GM12891 (cell line): ENCODE data around the gene PLEK.
A peak's percentile ranks its signal among the peaks of the same experiment; 100 is the strongest.
"Not testable (repeated sequence)": the region's sequence is repeated elsewhere in the genome, so short reads cannot be mapped to it uniquely, and the experiment has no call there.

Experiments
- DNase-seq: peaks from one replicate; pipeline ENCODE4 v3.0.0; 2011; ENCODE audit warnings: low spot score; ENCODE audit not compliant: insufficient read length
- FAIRE-seq: peaks from 2 replicates; lab custom pipeline; 2011; peaks lifted over from hg19 to GRCh38; lab: Jason Lieb, UNC
- PAX5 ChIP-seq: IDR thresholded peaks from 2 replicates; pipeline ENCODE4 v1.6.1; 2011; ENCODE audit warnings: low read length, moderate library complexity, mild to moderate bottlenecking; ENCODE audit not compliant: insufficient read depth, severe bottlenecking
- POLR2A ChIP-seq: IDR thresholded peaks from 2 replicates; pipeline ENCODE4 v1.6.1; 2011; ENCODE audit warnings: low read depth, low read length, control low read depth
- POLR2AphosphoS5 ChIP-seq: IDR thresholded peaks from 2 replicates; pipeline ENCODE4 v1.6.1; 2011; ENCODE audit warnings: low read depth, low read length, control low read depth
- POU2F2 ChIP-seq: IDR thresholded peaks from 2 replicates; pipeline ENCODE4 v1.6.1; 2011; ENCODE audit warnings: low read depth, mild to moderate bottlenecking, control low read depth, low read length, moderate library complexity
- SPI1 ChIP-seq: IDR thresholded peaks from 2 replicates; pipeline ENCODE4 v1.6.1; 2011; ENCODE audit warnings: low read depth, low read length, control low read depth
- TAF1 ChIP-seq: IDR thresholded peaks from 2 replicates; pipeline ENCODE4 v1.6.1; 2011; ENCODE audit warnings: low read depth, low read length, control low read depth

PLEK gene

DNA sequence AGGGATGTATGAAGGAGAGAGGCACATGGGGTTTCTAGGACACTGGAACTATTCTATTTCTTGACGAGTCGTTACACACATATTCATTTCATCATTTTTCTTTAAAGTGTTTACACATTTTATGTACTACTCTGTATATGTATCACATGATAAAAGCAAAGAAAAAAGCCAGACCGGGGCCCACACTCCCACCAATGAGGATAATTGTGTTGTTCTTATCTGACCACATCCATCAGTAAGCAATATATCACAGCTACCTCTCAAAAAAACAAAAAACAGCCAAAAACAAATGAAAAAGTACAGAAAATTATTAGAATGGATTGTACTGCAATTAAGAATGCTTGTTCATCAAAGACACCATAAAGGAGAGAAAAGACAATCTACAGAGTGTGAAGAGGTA is 31.2 kb upstream of the PLEK start:
- no peak for TF ChIP-seq PAX5
- no peak for TF ChIP-seq SPI1
- no peak for TF ChIP-seq TAF1
- no peak for TF ChIP-seq POU2F2
- no peak for TF ChIP-seq POLR2A
- no peak for TF ChIP-seq POLR2AphosphoS5
- FAIRE-seq (no peak), DNase-seq (no peak)

DNA sequence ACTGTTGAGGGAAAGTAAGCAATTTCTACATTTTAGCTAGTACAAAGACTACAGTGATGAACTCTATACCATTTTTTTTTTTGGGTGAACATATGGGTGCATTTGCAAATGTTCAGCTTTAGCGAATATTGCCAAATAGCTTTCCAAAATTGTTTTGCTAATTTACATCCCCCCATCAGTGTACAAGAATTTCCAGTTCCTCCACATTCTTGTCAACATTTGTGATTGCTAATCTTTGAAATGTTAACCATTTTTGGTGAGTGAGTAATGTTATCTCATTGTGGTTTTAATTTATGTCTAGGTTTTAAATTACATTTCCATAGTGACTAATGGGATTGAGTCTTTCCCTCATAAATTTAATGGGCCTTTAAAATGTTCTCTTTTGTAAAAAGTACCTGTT is 28.9 kb upstream of the PLEK start:
- DNase-seq: no peak
- TF ChIP-seq POU2F2: no peak
- TF ChIP-seq TAF1: no peak
- no peak for TF ChIP-seq SPI1
- no peak for TF ChIP-seq POLR2A
- TF ChIP-seq POLR2AphosphoS5: no peak
- no peak for TF ChIP-seq PAX5
- FAIRE-seq: no peak

DNA sequence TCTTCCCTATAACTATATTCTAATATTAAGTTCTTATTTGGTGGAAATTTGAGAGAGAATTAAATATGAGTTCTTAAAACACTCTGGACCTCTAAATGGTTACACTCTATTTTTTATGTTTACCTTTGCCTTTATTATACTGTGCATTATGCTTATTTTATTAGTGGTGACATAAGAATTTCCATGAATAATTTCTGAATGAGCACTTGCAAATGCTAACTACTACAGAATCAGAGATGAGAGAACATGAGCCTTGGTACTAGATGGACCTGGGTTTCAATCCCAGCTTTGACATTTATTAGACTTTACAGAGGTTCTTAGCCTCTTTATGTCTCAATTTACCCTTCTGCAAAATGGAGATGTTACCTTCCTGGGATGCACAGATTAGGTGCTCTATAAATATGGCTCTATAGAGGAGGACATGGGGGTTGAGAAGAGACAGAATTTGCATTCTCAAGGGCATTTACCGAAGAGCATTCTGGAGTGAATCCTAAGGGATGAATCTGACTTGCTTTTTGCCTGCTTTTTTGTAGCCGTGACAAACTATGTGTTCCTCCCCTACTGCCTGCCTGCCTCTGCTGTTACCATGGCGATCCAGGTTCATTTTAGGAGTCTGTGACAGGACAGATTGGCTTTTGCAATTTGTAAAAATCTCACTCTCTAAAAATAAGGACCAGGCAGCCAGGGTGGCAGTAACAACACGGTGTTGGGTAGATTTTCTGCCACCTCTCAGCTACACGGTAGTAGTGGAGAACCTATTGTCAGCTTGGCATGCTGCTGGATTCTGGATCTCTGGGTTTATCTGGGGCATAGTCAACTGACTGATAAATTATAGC is 24.6 kb upstream of the PLEK start:
- FAIRE-seq (peak; percentile 41), DNase-seq (no peak)
- TF ChIP-seq POU2F2: no peak
- no peak for TF ChIP-seq SPI1
- no peak for TF ChIP-seq TAF1
- no peak for TF ChIP-seq POLR2AphosphoS5
- TF ChIP-seq PAX5: no peak
- no peak for TF ChIP-seq POLR2A

DNA sequence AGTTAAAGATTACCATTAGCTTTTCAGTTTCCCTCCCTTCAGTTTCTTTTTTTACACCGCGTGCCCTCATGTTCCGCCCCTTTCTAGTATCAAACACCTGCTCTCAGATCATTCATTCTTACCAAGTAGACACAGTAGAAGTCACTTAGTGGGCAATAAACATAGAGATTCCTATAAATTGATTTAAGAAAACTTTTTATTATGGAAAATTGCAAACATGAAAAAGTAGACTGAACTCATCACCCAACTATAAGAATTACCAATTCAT is 24.1 kb upstream of the PLEK start:
- TF ChIP-seq POLR2AphosphoS5 (no peak), TAF1 (no peak), POU2F2 (no peak), POLR2A (no peak), SPI1 (no peak), PAX5 (no peak)
- no peak for DNase-seq
- FAIRE-seq: no peak

DNA sequence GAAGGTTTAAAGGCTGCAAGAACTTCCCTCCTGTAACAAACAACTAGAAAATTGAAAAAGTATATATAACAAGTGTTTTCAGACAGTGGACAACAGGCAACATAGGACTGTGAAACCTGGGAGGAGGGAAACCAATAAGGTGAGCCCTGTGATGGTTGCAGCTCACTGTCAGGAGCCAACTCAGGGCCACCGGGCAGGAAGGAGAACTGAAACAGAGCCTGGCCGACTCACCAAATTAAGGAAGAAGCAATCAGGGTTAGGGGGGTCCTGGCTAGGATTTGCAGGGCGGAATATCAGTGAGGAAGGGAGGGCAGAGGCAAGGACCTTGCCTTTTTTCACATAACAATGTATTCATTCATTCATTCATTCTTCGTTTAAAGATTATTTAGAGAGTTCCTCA is 23.5 kb upstream of the PLEK start:
- no peak for DNase-seq
- TF ChIP-seq POLR2A (no peak), POU2F2 (no peak), SPI1 (peak; percentile 57), POLR2AphosphoS5 (no peak), PAX5 (no peak)
- no peak for FAIRE-seq

DNA sequence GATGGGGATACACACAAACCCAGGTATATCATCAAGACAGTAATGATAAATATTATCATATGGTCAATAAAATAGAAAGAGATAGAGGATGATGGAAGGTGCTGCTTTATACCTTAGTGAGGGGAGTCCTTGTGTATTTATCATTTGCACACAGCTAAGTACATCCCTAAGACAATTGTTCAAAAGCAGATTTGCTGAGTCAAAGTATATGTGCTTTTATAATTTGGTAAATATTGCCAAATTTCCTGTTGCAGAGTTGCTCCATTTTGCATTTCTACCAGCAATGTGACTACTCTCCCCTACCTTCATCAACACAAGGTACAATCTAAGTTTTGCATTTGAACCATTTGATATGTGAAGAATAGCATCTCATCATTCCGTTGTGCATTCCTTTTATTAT is 22.6 kb upstream of the PLEK start:
- TF ChIP-seq TAF1 (no peak), POLR2AphosphoS5 (no peak), POLR2A (no peak), SPI1 (no peak), PAX5 (no peak), POU2F2 (no peak)

DNA sequence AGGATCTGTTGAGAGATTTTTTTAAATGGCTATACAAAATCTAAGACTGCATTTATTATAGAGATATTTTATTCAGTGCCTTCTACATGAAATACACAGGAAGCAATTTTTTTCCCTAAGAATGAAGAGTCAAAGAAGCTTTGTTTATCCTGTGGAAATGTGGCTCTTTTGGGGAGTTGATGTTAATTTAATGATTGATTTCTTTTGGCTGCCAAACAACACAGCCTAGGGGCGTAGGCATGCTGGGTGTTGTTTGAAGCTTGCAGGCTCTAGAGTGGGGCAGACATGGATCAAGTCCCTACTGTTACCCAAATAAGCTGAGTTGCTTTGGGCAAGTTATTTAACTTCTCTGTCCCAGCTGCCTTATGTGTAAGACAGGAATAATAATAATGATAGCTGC is 21.1 kb upstream of the PLEK start:
- DNase-seq (no peak), FAIRE-seq (no peak)
- no peak for TF ChIP-seq TAF1
- TF ChIP-seq POLR2A: no peak
- TF ChIP-seq POU2F2: no peak
- no peak for TF ChIP-seq SPI1
- no peak for TF ChIP-seq POLR2AphosphoS5
- no peak for TF ChIP-seq PAX5

More for the DNA sequence above, 22.6 kb upstream of the PLEK start:
- FAIRE-seq: no peak
- DNase-seq: no peak

DNA sequence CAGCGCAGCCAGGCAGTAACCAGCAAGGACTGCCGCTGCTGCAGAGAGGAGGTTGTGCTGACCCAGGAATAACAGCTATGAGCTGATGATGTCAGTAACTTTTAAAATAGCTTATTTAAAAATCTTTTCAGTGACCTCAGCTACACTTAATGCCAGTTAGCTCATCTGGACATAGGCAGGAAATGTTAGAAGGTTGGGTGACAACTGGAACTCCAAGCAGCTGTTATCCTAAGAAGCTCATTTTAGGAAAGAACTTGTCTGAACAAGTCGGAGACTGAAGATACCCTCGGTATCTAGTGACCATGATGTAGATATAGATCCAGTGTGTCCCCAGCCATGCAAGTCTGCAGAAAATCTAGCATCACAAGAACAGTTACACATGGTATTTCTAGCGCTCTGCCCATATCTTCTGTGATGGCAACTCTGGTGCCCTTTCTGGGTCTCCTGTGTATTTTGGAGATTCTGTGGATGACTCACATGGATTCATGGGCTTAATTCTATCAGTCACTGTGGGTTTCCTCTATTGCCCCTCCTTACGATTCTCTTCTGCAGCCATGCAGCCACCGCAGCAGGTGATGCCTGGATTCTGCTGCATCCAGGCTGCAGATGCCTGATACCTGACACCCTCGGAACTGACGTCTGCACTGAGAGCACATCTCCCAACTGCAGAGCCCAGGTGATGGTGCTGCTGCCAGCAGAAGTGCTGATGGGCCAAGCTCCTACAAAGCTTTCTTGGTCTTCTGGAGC is 19.8 kb upstream of the PLEK start:
- no peak for DNase-seq
- no peak for FAIRE-seq
- no peak for TF ChIP-seq POLR2A
- TF ChIP-seq POU2F2: no peak
- no peak for TF ChIP-seq POLR2AphosphoS5
- no peak for TF ChIP-seq SPI1
- TF ChIP-seq TAF1: no peak

DNA sequence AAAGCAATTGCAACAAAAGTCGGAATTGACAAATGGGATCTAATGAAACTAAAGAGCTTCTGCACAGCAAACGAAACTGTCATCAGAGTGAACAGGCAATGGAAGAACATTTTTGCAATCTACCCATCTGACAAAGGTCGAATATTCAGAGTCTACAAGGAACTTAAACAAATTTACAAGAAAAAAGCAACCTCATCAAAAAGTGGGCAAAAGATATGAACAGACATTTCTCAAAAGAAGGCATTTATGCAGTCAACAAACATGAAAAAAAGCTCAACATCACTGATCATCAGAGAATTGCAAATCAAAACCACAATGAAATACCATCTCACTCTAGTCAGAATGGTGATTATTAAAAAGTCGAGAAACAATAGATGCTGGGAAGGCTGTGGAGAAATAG is 16.0 kb upstream of the PLEK start:
- not testable (repeated sequence) for DNase-seq, FAIRE-seq

DNA sequence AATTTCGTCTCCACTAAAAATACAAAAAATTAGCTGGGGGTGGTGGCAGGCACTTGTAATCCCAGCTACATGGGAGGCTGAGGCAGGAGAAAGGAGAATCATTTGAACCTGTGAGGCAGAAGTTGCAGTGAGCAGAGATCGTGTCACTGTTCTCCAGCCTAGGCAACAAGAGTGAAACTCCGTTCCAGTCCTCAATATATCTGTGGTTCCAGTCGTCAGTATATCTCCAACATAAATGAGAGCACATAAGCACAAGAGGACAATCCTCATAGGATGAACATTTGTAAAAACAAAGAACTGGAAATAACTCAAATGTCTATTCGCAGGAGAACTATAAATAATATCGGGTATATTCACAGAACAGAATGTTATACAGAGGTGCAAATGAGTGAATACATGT is 13.1 kb upstream of the PLEK start:
- TF ChIP-seq POU2F2 (no peak), POLR2AphosphoS5 (no peak), TAF1 (no peak), PAX5 (no peak), POLR2A (no peak), SPI1 (no peak)
- no peak for FAIRE-seq
- DNase-seq: no peak
